Measurements from ENCODE around the gene NTM. TPM values are rescaled to one million over a fixed set of nuclear protein-coding genes. Genes with fewer than 3 reads are reported as not detected.

The NTM gene
- total RNA-seq, 1 experiment from 2014 or later, result 9.9 TPM

- Histone ChIP-seq H3K9me3 (ENCODE audit: control insufficient read depth, low read depth, low read length) (peaks cover 7% of the 10 kb centered on the region), H3K27me3 (ENCODE audit: insufficient read depth, low read length) (no peaks in the 10 kb centered on the region), H2BK15ac (ENCODE audit: low read depth, low read length) (no peak overlapping the region), H3K27ac (ENCODE audit: insufficient read length, low read depth, low read length) (no peak overlapping the region), H2AK5ac (ENCODE audit: insufficient read length, low read length) (no peak overlapping the region), H3K56ac (ENCODE audit: insufficient read length, low read depth, low read length) (no peak overlapping the region), H3K4me2 (ENCODE audit: insufficient read depth, insufficient read length, low read length) (no peak overlapping the region), H4K8ac (replicated peaks; ENCODE audit: insufficient read length, low read depth, low read length) (no peak overlapping the region), H3K23me2 (ENCODE audit: insufficient read length, low read depth, low read length, poor library complexity, severe bottlenecking) (no peaks in the 10 kb centered on the region), H2AFZ (ENCODE audit: low read length) (no peak overlapping the region), H4K91ac (ENCODE audit: insufficient read length, low read depth, low read length) (no peak overlapping the region), H2BK120ac (ENCODE audit: low read depth, low read length, poor library complexity, severe bottlenecking) (no peak overlapping the region), H2BK5ac (ENCODE audit: insufficient read length, low read length) (no peak overlapping the region), H3K4me1 (ENCODE audit: insufficient read depth, low read length) (no peaks in the 10 kb centered on the region), H3K4ac (ENCODE audit: low read depth, low read length) (no peak overlapping the region), H4K5ac (ENCODE audit: insufficient read length, low read depth, low read length) (no peak overlapping the region), H3K79me2 (ENCODE audit: insufficient read depth, low read length) (no peaks in the 10 kb centered on the region), H3K79me1 (ENCODE audit: insufficient read depth, low read depth, low read length, poor library complexity, severe bottlenecking) (no peaks in the 10 kb centered on the region), H3K14ac (ENCODE audit: insufficient read depth, low read length) (no peak overlapping the region), H3K23ac (ENCODE audit: insufficient read length, low read depth, low read length) (no peak overlapping the region), H2BK12ac (ENCODE audit: insufficient read length, low read depth, low read length) (no peak overlapping the region), H4K20me1 (ENCODE audit: control insufficient read depth, insufficient read depth, insufficient read length) (no peaks in the 10 kb centered on the region), H3T11ph (ENCODE audit: low read length) (no peak overlapping the region), H3K18ac (ENCODE audit: insufficient read length, low read depth, low read length) (no peak overlapping the region), H2BK20ac (ENCODE audit: low read depth, low read length, poor library complexity, severe bottlenecking) (no peak overlapping the region), H3K9ac (ENCODE audit: extremely low read depth, insufficient read length, low read length) (no peak overlapping the region)
- TF ChIP-seq CTCF (conservative IDR thresholded peaks at IDR 0.05), result no peak
- Mint-ChIP-seq H3K4me1 (no peaks in the 10 kb centered on the region), H3K27ac (no peak overlapping the region; a peak in 1 of 7 replicates), H3K36me3 (ENCODE audit: insufficient read depth in 1 of 3, low read depth in 3 of 3) (peaks cover 5 to 12% (median 9%) of the 10 kb centered on the region in 3 experiments; a peak in 5 of 7 replicates), H3K4me3 (no peak overlapping the region), H3K9me3 (peaks cover 12 to 14% of the 10 kb centered on the region in 2 experiments), H3K27me3 (ENCODE audit: low read depth) (no peaks in the 10 kb centered on the region; the same call in 1 of the 2 replicates)
- DNase-seq, result no peak
- no CpG with 5 or more reads among the region's 3 CpGs for WGBS (ENCODE audit: extremely low coverage, insufficient read length, low lambda C conversion rate)
Measured at GRCh38 chr11:132211479-132211878, 841.1 kb downstream of the NTM start.
